Esophagus muscularis mucosa (tissue), 4 donors: Measurements from ENCODE around the gene CD79B. TPM values are rescaled to one million over a fixed set of nuclear protein-coding genes. Genes with fewer than 3 reads are reported as not detected.
"Not testable (repeated sequence)": the region's sequence is repeated elsewhere in the genome, so short reads cannot be mapped to it uniquely, and the experiment has no call there.

ENCODE experiments used
- DNase-seq: peaks from one replicate; pipeline ENCODE4 v3.0.0-alpha.2; 2017; ENCODE audit errors: extremely low spot score
- H3K27ac ChIP-seq, 4 donors: fragments of 200-600 bp; sonication (generic); replicated peaks in 1 of 4; 1 replicate in 3 of 4; 2 replicates in 1 of 4; pipeline ENCODE4 v1.5.1; 2016 to 2019; ENCODE audit warnings: mild to moderate bottlenecking in 1 of 4
- H3K27me3 ChIP-seq, 4 donors: fragments of 200-600 bp; sonication (generic); one replicate each; pipeline versions ENCODE4 v1.5.1 to v1.6.0; 2016 to 2019
- H3K36me3 ChIP-seq, 4 donors: fragments of 200-600 bp; sonication (generic); one replicate each; pipeline ENCODE4 v1.5.1; 2016 to 2019
- H3K4me1 ChIP-seq, 4 donors: fragments of 200-600 bp; sonication (generic); one replicate each; pipeline ENCODE4 v1.5.1; 2016 to 2019
- H3K4me3 ChIP-seq, 4 donors: fragments of 200-600 bp; sonication (generic); 1 replicate in 2 of 4; 2 replicates in 2 of 4; pipeline ENCODE4 v1.5.1; 2016 to 2019; ENCODE audit warnings: mild to moderate bottlenecking in 4 of 4, moderate library complexity in 1 of 4
- H3K9me3 ChIP-seq, 4 donors: fragments of 200-600 bp; sonication (generic); 1 replicate in 3 of 4; 2 replicates in 1 of 4; pipeline ENCODE4 v1.5.1; 2016 to 2019
- CTCF ChIP-seq, 3 experiments: fragments of 200-600 bp in 2 of 3; fragments of 450-650 bp in 1 of 3; sonication (generic) in 2 of 3; IDR thresholded peaks; one replicate each; pipeline ENCODE4 v1.5.1; 2017 to 2019; ENCODE audit warnings: antibody characterized with exemption in 3 of 3, mild to moderate bottlenecking in 2 of 3, moderate library complexity in 1 of 3
- EP300 ChIP-seq: sonication (generic); formaldehyde crosslinking; IDR thresholded peaks from one replicate; pipeline ENCODE4 v1.6.1; 2017; ENCODE audit warnings: antibody characterized with exemption
- POLR2A ChIP-seq: fragments of 450-650 bp; IDR thresholded peaks from one replicate; pipeline ENCODE4 v1.6.1; 2017; ENCODE audit warnings: antibody characterized with exemption, moderate library complexity, mild to moderate bottlenecking, low read depth
- POLR2AphosphoS5 ChIP-seq, 2 donors: sonication (generic); formaldehyde crosslinking; IDR thresholded peaks; one replicate each; pipeline ENCODE4 v1.6.1; 2017; ENCODE audit warnings: antibody characterized with exemption in 2 of 2
- WGBS: methylation state at CpG from one replicate; pipeline ENCODE4 v1.1.5; 2018; 5-methylcytosine and 5-hydroxymethylcytosine counted together
- intact Hi-C: fragments of 100-400 bp; cut with DNase I; formaldehyde crosslinking; loops from one replicate; pipeline ENCODE4 v1.15.1; 2023
- total RNA-seq, 4 donors: library from RNA; depleted of rRNA; stranded (reverse); fragments of >200 nt; gene quantifications; one replicate each; pipeline versions ENCODE4 v1.1.0 to v1.2.1, GENCODE V29; 2016

CD79B gene
- total RNA-seq, 4 donors from 2014 or later: 2.1 to 6.1 (median 5.8) TPM

- H3K36me3 ChIP-seq: no peaks in the 10 kb centered on the region
- TF ChIP-seq POLR2AphosphoS5 (IDR thresholded peaks at IDR 0.05) (no peak), POLR2A (no peak), EP300 (no peak), CTCF (IDR thresholded peaks at IDR 0.05) (no peak)
- DNase-seq: no peak
- no peak overlapping the region for H3K4me3 ChIP-seq
- peaks cover 0 to 13% (median 0%) of the 10 kb centered on the region in 4 donors for H3K27me3 ChIP-seq
- peaks cover 0 to 9% (median 3%) of the 10 kb centered on the region in 4 donors for H3K4me1 ChIP-seq
- no peaks in the 10 kb centered on the region for H3K9me3 ChIP-seq
- intact Hi-C loops: loop anchor here (10.0 kb wide), 2 partner anchors 218 to 368 kb away; partner anchors contain the start of gene ERN1
- no peak overlapping the region for H3K27ac ChIP-seq
- 91% methylated on average over 12 of the region's 12 CpGs for WGBS
Measured at GRCh38 chr17:63916566-63917185, 15.5 kb downstream of the CD79B start.

- H3K27ac ChIP-seq, H3K9me3 ChIP-seq, DNase-seq, H3K4me3 ChIP-seq, H3K36me3 ChIP-seq: not testable (repeated sequence)
- H3K4me1 ChIP-seq: peaks cover 0 to 12% (median 3%) of the 10 kb centered on the region in 4 donors
- intact Hi-C loops: loop anchor here (10.0 kb wide), 2 partner anchors 219 to 369 kb away; partner anchors contain the start of gene ERN1
- H3K27me3 ChIP-seq: peaks cover 0 to 21% (median 0%) of the 10 kb centered on the region in 4 donors
- WGBS: 81% methylated on average over 10 of the region's 10 CpGs
Measured at GRCh38 chr17:63915753-63916152, 16.4 kb downstream of the CD79B start.

GRCh38 chr17:63914471-63914870 is 17.7 kb downstream of the CD79B start:
- Histone ChIP-seq H3K4me3 (no peak overlapping the region), H3K9me3 (no peaks in the 10 kb centered on the region), H3K27ac (no peak overlapping the region), H3K4me1 (peaks cover 0 to 11% (median 3%) of the 10 kb centered on the region in 4 donors), H3K36me3 (no peaks in the 10 kb centered on the region), H3K27me3 (peaks cover 0 to 26% (median 0%) of the 10 kb centered on the region in 4 donors)
- DNase-seq: no peak
- TF ChIP-seq POLR2AphosphoS5 (IDR thresholded peaks at IDR 0.05) (no peak), CTCF (IDR thresholded peaks at IDR 0.05) (no peak), EP300 (no peak), POLR2A (no peak)
- 92% methylated on average over 2 of the region's 7 CpGs for WGBS
- intact Hi-C loops: loop anchor here (10.0 kb wide), 2 partner anchors 220 to 370 kb away; partner anchors contain the start of gene ERN1

- peaks cover 0 to 5% (median 0%) of the 10 kb centered on the region in 4 donors for H3K4me1 ChIP-seq
- peaks cover 0 to 14% (median 0%) of the 10 kb centered on the region in 4 donors for H3K27me3 ChIP-seq
- H3K36me3 ChIP-seq: no peaks in the 10 kb centered on the region
- TF ChIP-seq CTCF (IDR thresholded peaks at IDR 0.05) (peak; percentile 59 to 90 (median 82)), EP300 (no peak)
- intact Hi-C loops: loop anchor here (10.0 kb wide), 2 partner anchors 223 to 373 kb away; partner anchors contain the start of gene ERN1
- no peak for DNase-seq
- no peak overlapping the region for H3K27ac ChIP-seq
- WGBS: 46% methylated on average over 6 of the region's 8 CpGs
- H3K9me3 ChIP-seq: no peaks in the 10 kb centered on the region
- no peak overlapping the region for H3K4me3 ChIP-seq
Measured at GRCh38 chr17:63911657-63912100, 20.5 kb downstream of the CD79B start.

GRCh38 chr17:63911041-63911635 is 21.0 kb downstream of the CD79B start, which contains the start of gene CSHL1:
Gene CSHL1, minus strand, starts transcription at chr17:63911258. Its CDS starts 62 bp downstream, at chr17:63911196.
- H3K4me3 ChIP-seq: no peak within 1 kb of the TSS
- intact Hi-C loops: loop anchor here (10.0 kb wide), 2 partner anchors 224 to 374 kb away; partner anchors contain the start of gene ERN1
- TF ChIP-seq POLR2A: no peak
- TF ChIP-seq EP300: no peak
- H3K9me3 ChIP-seq: no peaks in the 10 kb centered on the region
- 68% methylated on average over 9 of the region's 15 CpGs for WGBS
- H3K27me3 ChIP-seq: peaks cover 0 to 14% (median 0%) of the 10 kb centered on the region in 4 donors
- no peak for DNase-seq
- H3K27ac ChIP-seq: no peak within 1 kb of the TSS
- peaks cover 0 to 5% (median 0%) of the 10 kb centered on the region in 4 donors for H3K4me1 ChIP-seq
- H3K36me3 ChIP-seq: no peaks in the 10 kb centered on the region
